WI38 (cell line): ENCODE results near the gene KDM7A.

Experiments
- H3K4me3 ChIP-seq: 2 replicates; pipeline ENCODE4 v1.5.1; 2011; ENCODE audit warnings: low read depth, mild to moderate bottlenecking, control low read depth, low read length
- TF ChIP-seq, protein P1 (sequence below): IDR thresholded peaks from 2 replicates; pipeline ENCODE4 v1.5.1; 2012; ENCODE audit warnings: low read depth, mild to moderate bottlenecking, control low read depth, low read length

KDM7A gene

GRCh38 chr7:140045697-140046096 lies 131.1 kb downstream of the KDM7A start:
- TF ChIP-seq, protein P1, sequence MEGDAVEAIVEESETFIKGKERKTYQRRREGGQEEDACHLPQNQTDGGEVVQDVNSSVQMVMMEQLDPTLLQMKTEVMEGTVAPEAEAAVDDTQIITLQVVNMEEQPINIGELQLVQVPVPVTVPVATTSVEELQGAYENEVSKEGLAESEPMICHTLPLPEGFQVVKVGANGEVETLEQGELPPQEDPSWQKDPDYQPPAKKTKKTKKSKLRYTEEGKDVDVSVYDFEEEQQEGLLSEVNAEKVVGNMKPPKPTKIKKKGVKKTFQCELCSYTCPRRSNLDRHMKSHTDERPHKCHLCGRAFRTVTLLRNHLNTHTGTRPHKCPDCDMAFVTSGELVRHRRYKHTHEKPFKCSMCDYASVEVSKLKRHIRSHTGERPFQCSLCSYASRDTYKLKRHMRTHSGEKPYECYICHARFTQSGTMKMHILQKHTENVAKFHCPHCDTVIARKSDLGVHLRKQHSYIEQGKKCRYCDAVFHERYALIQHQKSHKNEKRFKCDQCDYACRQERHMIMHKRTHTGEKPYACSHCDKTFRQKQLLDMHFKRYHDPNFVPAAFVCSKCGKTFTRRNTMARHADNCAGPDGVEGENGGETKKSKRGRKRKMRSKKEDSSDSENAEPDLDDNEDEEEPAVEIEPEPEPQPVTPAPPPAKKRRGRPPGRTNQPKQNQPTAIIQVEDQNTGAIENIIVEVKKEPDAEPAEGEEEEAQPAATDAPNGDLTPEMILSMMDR, result no peak

GRCh38 chr7:140044251-140044650 lies 132.5 kb downstream of the KDM7A start:
- TF ChIP-seq, protein P1, result no peak
- no peak overlapping the region for H3K4me3 ChIP-seq

More at GRCh38 chr7:140045697-140046096, 131.1 kb downstream of the KDM7A start:
- H3K4me3 ChIP-seq, result no peak overlapping the region

DNA sequence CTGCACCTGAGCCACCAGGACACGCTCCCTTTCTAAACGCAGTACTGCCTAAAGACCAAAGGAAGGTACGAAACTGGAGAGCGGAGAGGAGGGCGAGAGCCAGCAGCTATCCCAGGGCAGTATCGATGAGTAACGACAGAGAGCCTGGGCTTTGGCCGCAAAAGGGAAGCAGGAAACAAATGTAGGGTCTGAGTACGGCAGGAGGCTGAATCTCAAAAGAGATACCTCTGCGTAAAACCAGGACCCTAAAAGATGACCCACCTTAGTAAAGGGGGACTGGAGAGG lies 134.5 kb downstream of the KDM7A start:
- TF ChIP-seq, protein P1, result no peak
- H3K4me3 ChIP-seq, result no peak overlapping the region

DNA sequence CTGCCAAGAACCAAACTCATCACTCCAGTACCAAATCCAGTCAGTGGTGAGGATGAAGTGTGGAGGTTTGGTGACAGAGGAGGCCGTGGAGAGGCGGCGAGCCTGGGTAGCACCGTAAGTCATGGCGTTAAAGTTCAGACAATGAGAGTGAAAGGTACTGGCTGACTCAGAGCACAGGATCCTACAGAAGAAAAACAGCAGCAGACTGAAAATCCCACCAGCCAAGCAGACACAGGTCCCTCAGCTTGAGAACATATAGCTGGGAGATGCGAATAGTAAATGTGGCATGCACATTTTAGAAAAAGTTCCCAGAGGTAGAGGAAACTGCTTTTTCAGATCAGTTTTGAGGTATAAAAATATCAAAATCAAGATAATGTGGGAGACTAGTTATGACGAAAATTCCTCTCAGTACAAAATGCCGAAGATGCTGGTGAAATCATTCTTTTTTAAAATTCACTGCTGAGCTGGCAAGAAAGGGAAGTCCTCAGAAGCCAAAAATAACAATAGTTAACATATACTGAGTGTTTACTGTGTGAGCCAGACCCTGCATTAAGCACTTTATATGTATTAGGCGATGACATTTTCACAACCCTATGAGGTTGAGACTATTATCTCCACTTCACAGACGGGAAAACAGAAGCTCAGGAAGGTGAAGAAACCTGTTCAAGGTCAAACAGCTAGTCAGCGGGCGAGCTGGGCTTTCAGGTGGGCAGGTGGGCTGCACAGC lies 135.0 kb downstream of the KDM7A start:
- TF ChIP-seq, protein P1, result no peak
- no peak overlapping the region for H3K4me3 ChIP-seq

- H3K4me3 ChIP-seq, result no peak overlapping the region
- TF ChIP-seq, protein P1, result no peak
Measured at GRCh38 chr7:140039896-140040295, 136.9 kb downstream of the KDM7A start.

DNA sequence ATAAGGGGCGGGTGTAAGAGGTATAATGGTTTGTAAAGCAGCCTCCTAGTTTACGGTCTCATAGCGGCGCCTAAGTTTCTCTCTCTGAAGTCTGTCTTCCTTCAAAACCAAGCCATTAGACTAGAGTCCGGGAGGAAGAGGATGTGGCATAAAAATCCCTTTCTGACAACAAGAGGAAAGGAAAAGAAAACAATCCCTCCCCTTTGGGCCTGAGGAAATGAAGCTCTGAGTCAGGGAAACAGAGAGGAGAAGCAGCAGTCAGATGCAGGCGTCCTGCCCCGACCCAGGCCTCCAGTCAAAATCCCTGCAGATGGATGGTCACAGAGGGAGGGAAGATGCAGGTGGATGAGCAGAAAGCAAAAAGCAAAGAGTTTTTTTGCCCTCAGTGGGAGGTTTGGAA lies 137.7 kb downstream of the KDM7A start:
- TF ChIP-seq, protein P1, result no peak
- no peak overlapping the region for H3K4me3 ChIP-seq

- H3K4me3 ChIP-seq, result no peak overlapping the region
- TF ChIP-seq, protein P1, result no peak
Measured at GRCh38 chr7:140036224-140036962, 140.4 kb downstream of the KDM7A start.
